Activated CD4-positive, alpha-beta T cell treated with anti-CD3 and anti-CD28 coated beads for 48 hours (primary cell): ENCODE data around the gene LRRN1.

Experiments
- DNase-seq: peaks from one replicate; pipeline ENCODE4 v3.0.0-alpha.2; 2020

LRRN1 gene

GRCh38 chr3:3799173-3800079 is at the start of gene LRRN1:
Gene LRRN1 (plus strand): TSS chr3:3799431. CDS start chr3:3844642, 45,211 bp downstream.
- peak; percentile 70 for DNase-seq

GRCh38 chr3:3753416-3753815 is 45.8 kb upstream of the LRRN1 start:
- no peak for DNase-seq

- no peak for DNase-seq
These were observed 33.6 kb upstream of the LRRN1 start for GRCh38 chr3:3765661-3766060.

- DNase-seq: no peak
These were observed 33.1 kb upstream of the LRRN1 start for GRCh38 chr3:3766140-3766539.

- DNase-seq: no peak
These were observed 28.1 kb upstream of the LRRN1 start for GRCh38 chr3:3771094-3771493.

- no peak for DNase-seq
These were observed 27.7 kb upstream of the LRRN1 start for GRCh38 chr3:3771567-3771966.

GRCh38 chr3:3772338-3772737 is 26.9 kb upstream of the LRRN1 start:
- DNase-seq: no peak

- DNase-seq: no peak
These were observed 26.3 kb upstream of the LRRN1 start for GRCh38 chr3:3772920-3773319.

- DNase-seq: no peak
These were observed 22.6 kb upstream of the LRRN1 start for GRCh38 chr3:3776607-3777006.

- no peak for DNase-seq
These were observed 21.0 kb upstream of the LRRN1 start for GRCh38 chr3:3778216-3778615.

- no peak for DNase-seq
These were observed 20.5 kb upstream of the LRRN1 start for GRCh38 chr3:3778641-3779270.

GRCh38 chr3:3782457-3782856 is 16.8 kb upstream of the LRRN1 start:
- DNase-seq: no peak

- DNase-seq: no peak
These were observed 16.0 kb upstream of the LRRN1 start for GRCh38 chr3:3783210-3783609.

- DNase-seq: no peak
These were observed 15.5 kb upstream of the LRRN1 start for GRCh38 chr3:3783696-3784095.

GRCh38 chr3:3792391-3792790 is 6.8 kb upstream of the LRRN1 start:
- DNase-seq: no peak

GRCh38 chr3:3798631-3799113 is 559 bp upstream of the LRRN1 start:
- peak; percentile 44 for DNase-seq

GRCh38 chr3:3800080-3800455 is 837 bp downstream of the LRRN1 start:
- peak; percentile 16 for DNase-seq

GRCh38 chr3:3800685-3801493 is 1.7 kb downstream of the LRRN1 start:
- DNase-seq: peak; percentile 5

GRCh38 chr3:3801494-3801841 is 2.2 kb downstream of the LRRN1 start:
- DNase-seq: no peak

GRCh38 chr3:3802046-3802445 is 2.8 kb downstream of the LRRN1 start:
- DNase-seq: no peak

GRCh38 chr3:3804560-3804959 is 5.3 kb downstream of the LRRN1 start:
- no peak for DNase-seq

- no peak for DNase-seq
These were observed 6.9 kb downstream of the LRRN1 start for GRCh38 chr3:3806092-3806491.

- no peak for DNase-seq
These were observed 7.6 kb downstream of the LRRN1 start for GRCh38 chr3:3806856-3807255.

GRCh38 chr3:3813013-3813412 is 13.8 kb downstream of the LRRN1 start:
- DNase-seq: no peak
